Dendritic cell treated with granulocyte-macrophage colony-stimulating factor and Interleukin-4, amounts not matched to agents 40 ng/mL and 50 ng/mL, for 4 days (primary cell): Measurements from ENCODE around the gene MILR1.
A peak's percentile ranks its signal among the peaks of the same experiment; 100 is the strongest.
"Not testable (repeated sequence)": the region's sequence is repeated elsewhere in the genome, so short reads cannot be mapped to it uniquely, and the experiment has no call there.

ENCODE experiments used
- H3K27ac Mint-ChIP-seq: one replicate; pipeline ENCODE4 v1.8.0; 2022; ENCODE audit warnings: mild to moderate bottlenecking, mixed read lengths
- H3K27me3 Mint-ChIP-seq: one replicate; pipeline ENCODE4 v1.8.0; 2022; ENCODE audit warnings: mild to moderate bottlenecking, mixed read lengths
- H3K36me3 Mint-ChIP-seq: one replicate; pipeline ENCODE4 v1.8.0; 2022; ENCODE audit warnings: low read depth, mixed read lengths
- H3K4me1 Mint-ChIP-seq: one replicate; pipeline ENCODE4 v1.8.0; 2022; ENCODE audit warnings: low read depth, mixed read lengths
- H3K4me3 Mint-ChIP-seq: one replicate; pipeline ENCODE4 v1.8.0; 2022; ENCODE audit warnings: mild to moderate bottlenecking, moderate library complexity, mixed read lengths
- H3K9me3 Mint-ChIP-seq: one replicate; pipeline ENCODE4 v1.8.0; 2022; ENCODE audit warnings: mixed read lengths
- intact Hi-C: fragments of 100-400 bp; cut with micrococcal nuclease; formaldehyde crosslinking; loops from one replicate; pipeline ENCODE4 v1.15.0; 2022

Gene MILR1

DNA sequence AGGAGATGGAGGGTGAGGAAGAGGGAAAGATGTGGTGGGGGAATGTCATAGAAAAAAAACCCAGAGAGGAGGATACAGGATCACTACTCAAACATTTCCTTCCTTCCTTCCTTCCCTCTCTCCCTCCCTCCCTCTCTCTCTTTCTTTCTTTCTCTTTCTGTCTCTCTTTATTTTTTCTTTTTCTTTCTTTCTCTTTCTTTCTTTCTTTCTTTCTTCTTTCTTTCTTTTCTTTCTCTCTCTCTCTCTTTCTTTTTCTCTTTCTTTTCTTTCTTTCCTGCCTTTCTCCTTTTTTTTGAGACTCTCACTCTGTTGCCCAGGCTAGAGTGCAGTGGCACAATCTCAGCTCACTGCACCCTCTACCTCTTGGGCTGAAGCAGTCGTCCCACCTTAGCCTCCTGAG, 17.9 kb downstream of the MILR1 start:
- H3K9me3 Mint-ChIP-seq, H3K4me3 Mint-ChIP-seq, intact Hi-C loops, H3K27me3 Mint-ChIP-seq: not testable (repeated sequence)
- Mint-ChIP-seq H3K27ac (peak overlapping the region; percentile 5), H3K4me1 (peaks cover 20% of the 10 kb centered on the region), H3K36me3 (peaks cover 100% of the 10 kb centered on the region)

DNA sequence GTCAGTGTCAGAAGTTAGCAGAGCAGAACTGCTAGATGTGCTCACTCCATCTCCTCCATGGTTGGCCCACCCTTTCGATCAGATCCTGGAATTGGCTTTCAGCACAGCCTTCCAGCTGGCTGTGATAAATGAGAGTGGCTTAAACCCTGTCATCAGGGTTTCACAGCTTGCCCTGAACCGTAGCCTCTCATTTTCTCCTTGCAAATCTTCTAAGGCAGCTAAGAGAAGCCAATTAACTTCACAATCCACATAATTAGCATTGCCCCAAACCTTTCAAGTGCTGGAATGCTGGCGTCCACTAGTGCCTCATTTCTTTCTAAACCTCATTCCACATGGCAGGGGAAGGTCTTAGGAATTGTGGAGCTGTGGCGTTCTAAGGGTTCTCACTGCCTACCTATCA, 21.7 kb downstream of the MILR1 start:
- no peak overlapping the region for H3K4me3 Mint-ChIP-seq
- H3K27ac Mint-ChIP-seq, result no peak overlapping the region
- no peaks in the 10 kb centered on the region for H3K9me3 Mint-ChIP-seq
- intact Hi-C loops, result no loop called here
- peaks cover 95% of the 10 kb centered on the region for H3K36me3 Mint-ChIP-seq
- no peaks in the 10 kb centered on the region for H3K27me3 Mint-ChIP-seq
- peaks cover 27% of the 10 kb centered on the region for H3K4me1 Mint-ChIP-seq

DNA sequence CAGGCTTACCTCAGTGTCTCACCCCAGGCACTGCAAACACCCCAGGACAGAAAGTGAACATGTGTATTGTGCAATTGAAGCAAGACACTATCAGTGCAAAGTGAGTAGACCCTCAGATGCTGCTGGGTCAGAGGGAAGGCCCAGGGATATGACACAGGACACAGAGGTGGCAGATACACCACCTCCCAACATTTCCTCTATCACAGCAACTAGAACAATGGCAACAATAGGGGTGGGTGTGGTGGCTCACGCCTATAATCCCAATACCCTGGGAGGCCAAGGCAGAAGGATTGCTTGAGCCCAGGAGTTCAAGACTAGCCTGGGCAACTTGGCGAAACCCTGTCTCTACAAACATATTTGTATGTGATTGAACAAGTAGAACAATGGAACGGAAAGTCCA, 22.5 kb downstream of the MILR1 start:
- Mint-ChIP-seq H3K4me3 (no peak overlapping the region), H3K27me3 (no peaks in the 10 kb centered on the region), H3K27ac (no peak overlapping the region), H3K4me1 (peaks cover 22% of the 10 kb centered on the region), H3K9me3 (no peaks in the 10 kb centered on the region), H3K36me3 (peaks cover 90% of the 10 kb centered on the region)
- intact Hi-C loops, result no loop called here

DNA sequence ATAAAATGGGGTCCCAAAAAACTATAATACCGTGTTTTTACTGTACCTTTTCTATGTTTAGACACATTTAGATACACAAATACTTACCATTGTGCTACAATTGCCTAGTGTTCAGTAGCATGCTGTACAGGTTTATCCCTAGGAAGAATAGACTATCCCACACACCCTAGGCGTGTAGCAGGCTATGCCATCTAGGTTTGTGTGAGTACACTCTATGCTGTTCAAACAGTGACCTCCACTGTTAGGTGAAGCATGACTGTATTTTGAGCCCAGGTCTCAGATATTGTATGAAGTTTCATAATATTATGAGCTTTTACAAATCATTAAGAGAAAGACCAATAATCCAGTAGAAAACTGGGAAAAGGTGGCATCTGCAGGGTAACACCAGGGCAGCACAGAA, 23.6 kb downstream of the MILR1 start:
- intact Hi-C loops, result no loop called here
- Mint-ChIP-seq H3K4me3 (no peak overlapping the region), H3K27ac (peak overlapping the region; percentile 57), H3K27me3 (no peaks in the 10 kb centered on the region), H3K36me3 (peaks cover 85% of the 10 kb centered on the region), H3K9me3 (no peaks in the 10 kb centered on the region), H3K4me1 (peaks cover 28% of the 10 kb centered on the region)

DNA sequence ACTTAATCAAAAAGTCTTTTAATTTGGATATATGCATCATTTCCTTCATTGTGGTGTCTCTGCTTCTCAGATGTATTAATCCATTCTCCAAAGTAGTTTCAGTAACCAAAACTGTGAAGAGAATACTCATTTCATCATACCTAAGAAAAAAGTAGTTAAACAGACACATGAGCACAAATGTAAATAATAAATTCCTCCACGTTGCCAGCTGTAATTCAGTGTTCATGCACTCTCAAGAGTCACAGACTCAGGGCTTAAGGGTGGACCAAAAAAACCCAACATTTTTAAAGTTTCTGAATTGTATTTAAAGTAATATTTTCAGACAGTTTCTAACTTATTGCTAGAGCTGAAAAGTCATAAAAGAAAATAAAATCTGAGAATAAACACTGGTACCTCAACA, 28.9 kb downstream of the MILR1 start:
- Mint-ChIP-seq H3K36me3 (peaks cover 59% of the 10 kb centered on the region), H3K27me3 (no peaks in the 10 kb centered on the region), H3K27ac (no peak overlapping the region), H3K9me3 (no peaks in the 10 kb centered on the region), H3K4me1 (peaks cover 20% of the 10 kb centered on the region), H3K4me3 (no peak overlapping the region)
- intact Hi-C loops, result no loop called here

DNA sequence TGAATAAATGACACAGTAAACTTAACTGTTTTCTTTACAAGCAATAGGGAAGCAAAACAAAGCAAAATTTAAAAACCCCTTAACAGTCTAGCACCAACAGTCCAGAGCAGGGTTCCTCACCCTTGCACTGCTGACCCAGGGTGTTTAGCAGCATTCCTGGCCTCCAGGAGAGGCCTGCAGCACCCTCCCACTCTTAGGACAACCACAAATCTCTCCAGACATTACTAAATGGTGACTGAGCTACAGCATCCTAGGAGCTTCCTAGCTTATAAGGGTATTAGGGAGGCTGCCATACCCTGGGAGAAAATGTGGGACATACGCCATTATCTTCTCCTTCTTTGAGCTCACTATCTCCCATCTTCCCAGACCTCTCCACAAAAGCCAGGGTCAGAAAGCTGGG, 32.0 kb downstream of the MILR1 start:
- Mint-ChIP-seq H3K27ac (no peak overlapping the region), H3K4me1 (peaks cover 14% of the 10 kb centered on the region), H3K36me3 (peaks cover 57% of the 10 kb centered on the region), H3K27me3 (no peaks in the 10 kb centered on the region), H3K9me3 (no peaks in the 10 kb centered on the region), H3K4me3 (no peak overlapping the region)
- intact Hi-C loops, result no loop called here

DNA sequence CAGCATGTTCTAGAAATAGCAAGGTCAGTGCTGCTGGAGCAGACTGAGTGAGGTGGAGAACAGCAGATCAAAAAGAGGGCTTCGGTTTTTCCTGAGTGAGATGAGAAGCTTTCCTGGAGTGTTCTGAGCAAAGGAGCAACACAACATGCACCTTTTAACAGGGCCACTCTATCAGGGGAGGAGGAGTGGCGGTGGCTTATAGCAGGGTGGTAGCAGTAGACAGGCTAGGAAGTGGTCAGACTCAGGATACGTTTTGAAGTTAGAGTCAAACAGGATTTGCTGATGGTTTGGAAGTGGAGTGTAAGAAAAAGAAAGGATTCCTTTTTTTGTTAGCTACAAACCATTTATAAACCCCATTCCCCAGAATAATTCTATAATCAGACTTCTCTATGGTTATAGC, 35.5 kb downstream of the MILR1 start:
- Mint-ChIP-seq H3K4me1 (peaks cover 5% of the 10 kb centered on the region), H3K27me3 (no peaks in the 10 kb centered on the region), H3K27ac (peak overlapping the region; percentile 3), H3K4me3 (no peak overlapping the region), H3K9me3 (no peaks in the 10 kb centered on the region), H3K36me3 (peaks cover 67% of the 10 kb centered on the region)
- intact Hi-C loops, result no loop called here

DNA sequence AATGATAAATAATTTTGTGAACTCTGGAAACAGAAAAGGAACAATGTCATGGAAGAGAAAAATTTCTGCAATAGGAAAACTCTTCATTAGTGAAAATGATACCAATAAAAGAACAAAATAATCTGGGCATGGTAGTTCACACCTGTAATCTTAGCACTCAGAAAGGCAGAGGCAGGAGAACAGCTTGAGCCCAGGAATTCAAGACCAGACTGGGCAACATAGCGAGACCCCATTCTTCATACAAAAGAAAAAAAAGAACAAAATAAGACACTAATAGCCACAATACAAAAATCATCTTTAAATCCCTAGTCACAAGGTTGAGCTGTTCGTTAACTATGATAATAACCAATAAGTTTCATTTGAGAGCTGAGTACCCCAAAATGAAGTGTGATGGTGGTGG, 39.4 kb downstream of the MILR1 start:
- H3K9me3 Mint-ChIP-seq, result no peaks in the 10 kb centered on the region
- no peaks in the 10 kb centered on the region for H3K27me3 Mint-ChIP-seq
- peaks cover 72% of the 10 kb centered on the region for H3K36me3 Mint-ChIP-seq

DNA sequence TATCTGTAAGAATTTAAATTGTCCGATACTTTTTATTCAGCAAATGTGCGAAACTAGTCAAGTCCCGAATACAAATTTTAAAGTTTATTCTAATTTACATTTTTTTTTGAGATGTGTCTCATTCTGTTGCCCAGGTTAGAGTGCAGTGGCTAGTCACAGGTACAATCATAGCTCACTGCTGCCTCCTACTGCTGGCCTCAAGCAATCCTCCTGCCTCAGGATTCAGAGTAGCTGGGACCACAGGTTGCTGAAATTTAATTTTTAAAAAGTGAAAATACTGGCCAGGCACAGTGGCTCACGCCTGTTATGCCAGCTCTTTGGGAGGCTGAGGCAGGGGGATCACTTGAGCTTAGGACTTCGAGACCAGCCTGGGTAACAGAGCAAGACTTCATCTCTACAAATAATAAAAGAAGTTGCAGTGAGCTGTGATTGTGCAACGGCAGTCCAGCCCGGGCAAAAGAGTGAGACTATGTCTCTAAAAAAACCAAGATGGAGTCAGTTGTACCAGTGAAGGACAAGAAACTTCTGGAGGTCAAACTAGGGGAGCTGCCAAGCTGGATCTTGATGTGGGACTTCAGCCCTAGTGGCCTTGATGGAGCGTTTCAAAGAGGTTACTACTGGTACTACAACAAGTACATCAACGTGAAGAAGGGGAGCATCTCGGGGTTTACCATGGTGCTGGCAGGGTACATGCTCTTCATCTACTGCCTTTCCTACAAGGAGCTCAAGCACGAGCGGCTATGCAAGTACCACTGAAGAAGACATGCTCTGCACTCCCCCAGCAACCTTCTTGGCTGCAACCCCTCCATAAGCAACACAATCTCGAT, 42.3 kb downstream of the MILR1 start:
- intact Hi-C loops, result loop anchor here (1.0 to 10.0 kb wide), 2 partner anchors 71 to 166 kb away; no protein-coding TSS in a partner anchor
- peaks cover 61% of the 10 kb centered on the region for H3K36me3 Mint-ChIP-seq
- H3K4me1 Mint-ChIP-seq, result peaks cover 35% of the 10 kb centered on the region
- H3K9me3 Mint-ChIP-seq, result no peaks in the 10 kb centered on the region
- H3K27ac Mint-ChIP-seq, result no peak overlapping the region
- no peak overlapping the region for H3K4me3 Mint-ChIP-seq
- no peaks in the 10 kb centered on the region for H3K27me3 Mint-ChIP-seq

More for the DNA sequence above, 39.4 kb downstream of the MILR1 start:
- intact Hi-C loops, result no loop called here
- no peak overlapping the region for H3K27ac Mint-ChIP-seq
- H3K4me3 Mint-ChIP-seq, result no peak overlapping the region
- H3K4me1 Mint-ChIP-seq, result peaks cover 11% of the 10 kb centered on the region

DNA sequence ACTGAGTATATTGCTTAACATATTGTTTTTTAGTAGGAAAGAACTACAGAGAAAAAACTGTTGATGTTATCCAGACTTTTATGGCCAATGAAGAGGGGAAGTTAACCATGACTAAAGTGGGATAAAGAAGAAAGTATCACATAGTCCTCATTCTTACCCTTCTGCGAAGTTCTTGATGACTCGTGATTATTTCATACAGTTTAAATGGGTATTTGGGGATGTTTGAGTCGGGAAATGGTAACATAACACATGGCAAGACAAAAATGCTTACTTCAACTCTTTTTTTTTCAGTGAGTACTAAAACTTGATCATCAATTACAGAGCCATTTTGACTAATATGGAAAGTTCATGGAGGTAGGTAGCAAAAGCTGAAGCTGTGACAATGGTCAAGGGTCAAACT, 43.1 kb downstream of the MILR1 start:
- no peak overlapping the region for H3K27ac Mint-ChIP-seq
- H3K4me1 Mint-ChIP-seq, result peaks cover 42% of the 10 kb centered on the region
- H3K4me3 Mint-ChIP-seq, result no peak overlapping the region
- H3K27me3 Mint-ChIP-seq, result no peaks in the 10 kb centered on the region
- peaks cover 64% of the 10 kb centered on the region for H3K36me3 Mint-ChIP-seq
- intact Hi-C loops, result loop anchor here (1.0 to 10.0 kb wide), 2 partner anchors 72 to 167 kb away; no protein-coding TSS in a partner anchor
- no peaks in the 10 kb centered on the region for H3K9me3 Mint-ChIP-seq

DNA sequence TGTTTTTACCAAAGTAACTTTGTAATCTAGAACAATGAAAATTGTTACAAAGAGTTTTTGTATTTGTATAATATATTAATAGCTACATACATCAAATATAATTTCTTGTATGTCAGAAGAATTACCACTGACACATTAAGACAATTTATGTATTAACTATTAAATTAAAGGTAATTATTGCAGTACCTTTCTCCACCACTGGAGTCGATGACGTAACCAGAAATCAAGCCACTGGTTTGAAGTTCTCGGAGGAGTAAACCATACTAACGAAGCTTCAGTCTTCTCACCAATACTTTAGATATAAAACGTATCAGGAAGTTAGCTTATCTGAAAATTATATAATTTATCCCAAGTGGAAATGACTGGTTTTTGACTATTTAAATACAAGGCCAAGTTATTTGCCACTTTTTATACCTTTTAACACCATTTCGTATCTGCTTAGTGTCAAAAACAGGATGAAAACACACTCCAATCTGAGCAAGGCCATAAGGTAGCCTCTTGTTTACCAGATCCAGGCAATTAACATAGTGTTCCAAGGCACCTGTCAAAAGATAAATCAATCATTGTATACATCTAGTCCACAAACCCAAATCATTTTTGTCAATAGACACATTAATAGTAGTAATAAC, 43.7 kb downstream of the MILR1 start:
- Mint-ChIP-seq H3K9me3 (no peaks in the 10 kb centered on the region), H3K36me3 (peaks cover 66% of the 10 kb centered on the region), H3K27ac (no peak overlapping the region), H3K4me1 (peaks cover 48% of the 10 kb centered on the region), H3K4me3 (no peak overlapping the region), H3K27me3 (no peaks in the 10 kb centered on the region)
- intact Hi-C loops, result loop anchor here (10.0 kb wide), 1 partner anchor 168 kb away; no protein-coding TSS in a partner anchor

DNA sequence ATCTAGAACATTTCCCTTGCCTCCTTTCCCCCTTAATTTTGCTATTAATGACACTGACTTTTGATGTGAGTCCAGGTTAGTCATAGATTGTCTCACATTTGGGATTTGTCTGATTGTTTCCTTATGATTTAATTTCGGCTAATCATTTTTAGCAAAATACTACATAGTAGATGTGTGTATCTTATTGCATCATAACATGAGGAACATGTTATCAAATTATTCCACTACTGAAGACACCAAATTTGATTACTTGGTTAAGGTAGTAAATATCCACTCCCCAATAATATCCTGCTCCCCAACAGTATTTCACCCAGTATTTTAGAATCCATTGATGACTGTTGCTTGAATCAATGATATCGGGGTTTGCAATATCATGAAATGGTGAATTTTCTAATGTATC, 45.2 kb downstream of the MILR1 start:
- H3K36me3 Mint-ChIP-seq, result peaks cover 70% of the 10 kb centered on the region
- intact Hi-C loops, result loop anchor here (10.0 kb wide), 1 partner anchor 169 kb away; no protein-coding TSS in a partner anchor
- peaks cover 58% of the 10 kb centered on the region for H3K4me1 Mint-ChIP-seq
- no peak overlapping the region for H3K4me3 Mint-ChIP-seq
- no peaks in the 10 kb centered on the region for H3K27me3 Mint-ChIP-seq
- peak overlapping the region; percentile 30 for H3K27ac Mint-ChIP-seq
- H3K9me3 Mint-ChIP-seq, result no peaks in the 10 kb centered on the region

DNA sequence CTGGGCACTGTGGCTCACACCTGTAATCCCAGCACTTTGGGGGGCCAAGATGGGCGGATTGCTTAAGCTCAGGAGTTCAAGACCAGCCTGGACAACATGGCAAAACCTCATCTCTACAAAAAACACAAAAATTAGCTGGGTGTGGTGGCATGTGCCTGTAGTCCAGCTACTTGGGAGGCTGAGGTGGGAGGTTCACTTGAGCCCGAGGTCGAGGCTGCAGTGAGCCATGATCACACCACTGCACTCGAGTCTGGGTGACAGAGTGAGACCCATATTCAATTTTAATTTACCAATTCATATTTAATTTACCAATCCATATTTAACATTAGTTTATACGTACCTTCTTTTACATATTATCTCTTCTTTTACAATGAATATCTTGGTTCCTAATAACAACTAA, 46.4 kb downstream of the MILR1 start:
- H3K9me3 Mint-ChIP-seq, H3K27me3 Mint-ChIP-seq: not testable (repeated sequence)
- intact Hi-C loops, result loop anchor here (10.0 kb wide), 1 partner anchor 170 kb away; no protein-coding TSS in a partner anchor
- Mint-ChIP-seq H3K4me3 (peak overlapping the region; percentile 60), H3K36me3 (peaks cover 72% of the 10 kb centered on the region), H3K27ac (peak overlapping the region; percentile 30), H3K4me1 (peaks cover 64% of the 10 kb centered on the region)

DNA sequence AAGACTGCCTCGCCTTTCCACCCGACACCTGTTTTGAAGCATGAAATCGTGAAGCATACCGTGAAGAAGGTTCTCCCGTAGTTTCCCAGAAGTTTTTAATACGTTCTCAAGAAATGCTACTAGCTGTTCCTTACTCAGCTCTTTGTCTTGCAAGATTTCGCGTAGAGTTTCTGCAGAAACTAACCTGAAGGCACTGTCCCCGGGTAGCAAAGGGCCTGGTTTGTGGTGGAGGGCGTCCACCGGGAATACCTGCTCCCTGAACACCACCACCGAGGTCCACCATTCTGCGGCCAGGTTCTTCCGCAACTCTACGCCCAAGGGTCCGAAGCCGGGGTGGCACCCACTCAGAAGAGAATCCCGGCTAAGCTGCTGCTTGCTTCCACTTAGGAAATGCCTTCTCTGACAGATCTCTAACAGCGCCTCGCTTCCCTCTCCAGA, 47.5 kb downstream of the MILR1 start:
- H3K4me1 Mint-ChIP-seq, result peaks cover 72% of the 10 kb centered on the region
- H3K27me3 Mint-ChIP-seq, result no peaks in the 10 kb centered on the region
- H3K27ac Mint-ChIP-seq, result peak overlapping the region; percentile 92
- peaks cover 77% of the 10 kb centered on the region for H3K36me3 Mint-ChIP-seq
- intact Hi-C loops, result loop anchor here (10.0 kb wide), 1 partner anchor 172 kb away; no protein-coding TSS in a partner anchor
- H3K9me3 Mint-ChIP-seq, result no peaks in the 10 kb centered on the region
- H3K4me3 Mint-ChIP-seq, result peak overlapping the region; percentile 90
